T-helper 17 cell (primary cell): Measurements from ENCODE around the gene TLR8. TPM values are rescaled to one million over a fixed set of nuclear protein-coding genes. Genes with fewer than 3 reads are reported as not detected.
"Not testable (repeated sequence)": the region's sequence is repeated elsewhere in the genome, so short reads cannot be mapped to it uniquely, and the experiment has no call there.

Source experiments
- ATAC-seq: fragments of 150-1000 bp; cut with Tn5 transposase; 2 replicates; pipeline ENCODE4 v1.10.0; 2021; ENCODE audit warnings: mild to moderate bottlenecking, moderate library complexity
- DNase-seq, 3 donors: peaks; one replicate each; pipeline versions ENCODE4 v3.0.0 to v3.0.0-alpha.2; 2020 to 2021
- H3K9me3 ChIP-seq: one replicate; pipeline ENCODE4 v1.7.0; 2013; ENCODE audit warnings: low read length, mild to moderate bottlenecking; ENCODE audit not compliant: control insufficient read depth, poor library complexity, severe bottlenecking
- H3K27ac Mint-ChIP-seq: one replicate; pipeline ENCODE4 v1.8.0; 2022; ENCODE audit warnings: mild to moderate bottlenecking, moderate library complexity, mixed read lengths
- H3K27me3 Mint-ChIP-seq: one replicate; pipeline ENCODE4 v1.8.0; 2022; ENCODE audit warnings: mixed read lengths
- H3K36me3 Mint-ChIP-seq: one replicate; pipeline ENCODE4 v1.8.0; 2022; ENCODE audit warnings: low read depth, mixed read lengths
- H3K4me1 Mint-ChIP-seq: one replicate; pipeline ENCODE4 v1.8.0; 2022; ENCODE audit warnings: mild to moderate bottlenecking, mixed read lengths
- H3K4me3 Mint-ChIP-seq: one replicate; pipeline ENCODE4 v1.8.0; 2022; ENCODE audit warnings: mild to moderate bottlenecking, moderate library complexity, mixed read lengths
- total RNA-seq, 4 donors: library from RNA in 2 of 4; stranded (reverse) in 2 of 4; gene quantifications; one replicate each; pipeline ENCODE4 v1.2.3 and lab custom pipeline; 2022 to 2026

TLR8 gene
- total RNA-seq, 2 donors from 2014 or later: 0.85 TPM; not detected in 1

DNA sequence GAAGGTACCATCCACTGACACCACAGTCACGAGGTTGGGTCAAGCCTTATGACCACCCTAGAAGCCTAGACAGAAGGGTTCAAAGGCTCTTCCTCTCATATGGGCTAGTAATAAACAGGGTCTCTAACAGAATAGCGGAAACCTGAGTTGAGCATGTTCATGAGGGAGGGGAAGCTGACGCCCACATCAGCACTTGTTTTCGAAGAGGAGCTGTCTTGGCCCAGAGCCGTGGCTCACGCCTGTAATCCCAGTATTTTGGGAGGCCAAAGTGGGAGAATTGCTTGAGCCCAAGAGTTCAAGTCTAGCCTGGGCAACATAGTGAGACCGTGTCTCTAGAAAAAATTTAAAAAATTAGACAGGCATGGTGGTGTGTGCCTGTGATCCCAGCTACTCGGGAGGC is 47.0 kb downstream of the TLR8 start:
- no peaks in the 10 kb centered on the region for H3K36me3 Mint-ChIP-seq
- peak overlapping the region; percentile 97 for H3K27ac Mint-ChIP-seq
- H3K4me3 Mint-ChIP-seq: peak overlapping the region; percentile 78
- ATAC-seq (no peak), DNase-seq (no peak)
- no peaks in the 10 kb centered on the region for H3K27me3 Mint-ChIP-seq
- H3K4me1 Mint-ChIP-seq: peaks cover 40% of the 10 kb centered on the region
- H3K9me3 ChIP-seq: no peaks in the 10 kb centered on the region

DNA sequence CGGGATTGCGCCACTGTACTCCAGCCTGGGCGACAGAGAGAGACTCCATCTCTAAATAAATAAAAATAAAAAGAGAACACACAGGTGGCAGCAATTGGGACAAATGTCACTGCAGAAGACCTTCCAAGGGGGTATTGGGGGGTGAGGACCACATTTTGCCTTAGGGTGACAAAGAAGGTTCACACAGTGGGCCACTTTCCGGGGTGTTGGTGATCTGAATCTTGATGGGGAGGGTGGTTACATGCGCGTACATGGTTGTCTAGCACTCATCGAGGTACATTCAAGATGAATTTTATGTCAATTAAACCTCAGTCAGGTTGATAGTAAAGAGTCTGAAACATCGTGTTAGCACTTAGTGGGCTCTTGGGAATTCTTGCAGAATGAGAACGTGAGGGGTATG is 48.0 kb downstream of the TLR8 start:
- no peak for ATAC-seq
- peak overlapping the region; percentile 85 for H3K4me3 Mint-ChIP-seq
- peak overlapping the region; percentile 97 for H3K27ac Mint-ChIP-seq

DNA sequence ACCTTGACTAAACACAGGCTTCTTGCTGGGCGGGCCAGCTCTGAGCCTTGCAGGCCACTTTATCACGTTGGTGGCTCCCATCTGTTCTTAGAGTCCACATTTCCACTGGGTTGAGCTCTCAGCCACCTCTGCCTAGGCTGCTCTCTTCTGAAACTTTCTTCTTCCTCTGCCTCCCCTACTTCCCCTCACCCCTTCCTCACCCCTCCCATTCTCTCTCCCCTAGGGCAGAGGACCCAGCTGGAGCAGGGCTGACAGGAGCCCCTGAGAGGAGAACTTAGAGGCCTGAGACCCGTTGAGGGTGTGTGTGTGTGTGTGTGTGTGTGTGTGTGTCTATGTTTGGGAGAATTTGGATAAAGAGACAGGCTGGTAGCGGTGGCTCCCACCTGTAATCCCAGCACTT is 48.6 kb downstream of the TLR8 start:
- ATAC-seq (no peak), DNase-seq (no peak)
- H3K4me3 Mint-ChIP-seq: peak overlapping the region; percentile 85
- H3K27me3 Mint-ChIP-seq: no peaks in the 10 kb centered on the region
- H3K27ac Mint-ChIP-seq: peak overlapping the region; percentile 97
- H3K9me3 ChIP-seq: no peaks in the 10 kb centered on the region
- H3K36me3 Mint-ChIP-seq: no peaks in the 10 kb centered on the region
- peaks cover 34% of the 10 kb centered on the region for H3K4me1 Mint-ChIP-seq

More for the DNA sequence above, 48.0 kb downstream of the TLR8 start:
- no peaks in the 10 kb centered on the region for H3K9me3 ChIP-seq
- no peaks in the 10 kb centered on the region for H3K36me3 Mint-ChIP-seq
- peaks cover 36% of the 10 kb centered on the region for H3K4me1 Mint-ChIP-seq
- DNase-seq: no peak
- H3K27me3 Mint-ChIP-seq: no peaks in the 10 kb centered on the region

DNA sequence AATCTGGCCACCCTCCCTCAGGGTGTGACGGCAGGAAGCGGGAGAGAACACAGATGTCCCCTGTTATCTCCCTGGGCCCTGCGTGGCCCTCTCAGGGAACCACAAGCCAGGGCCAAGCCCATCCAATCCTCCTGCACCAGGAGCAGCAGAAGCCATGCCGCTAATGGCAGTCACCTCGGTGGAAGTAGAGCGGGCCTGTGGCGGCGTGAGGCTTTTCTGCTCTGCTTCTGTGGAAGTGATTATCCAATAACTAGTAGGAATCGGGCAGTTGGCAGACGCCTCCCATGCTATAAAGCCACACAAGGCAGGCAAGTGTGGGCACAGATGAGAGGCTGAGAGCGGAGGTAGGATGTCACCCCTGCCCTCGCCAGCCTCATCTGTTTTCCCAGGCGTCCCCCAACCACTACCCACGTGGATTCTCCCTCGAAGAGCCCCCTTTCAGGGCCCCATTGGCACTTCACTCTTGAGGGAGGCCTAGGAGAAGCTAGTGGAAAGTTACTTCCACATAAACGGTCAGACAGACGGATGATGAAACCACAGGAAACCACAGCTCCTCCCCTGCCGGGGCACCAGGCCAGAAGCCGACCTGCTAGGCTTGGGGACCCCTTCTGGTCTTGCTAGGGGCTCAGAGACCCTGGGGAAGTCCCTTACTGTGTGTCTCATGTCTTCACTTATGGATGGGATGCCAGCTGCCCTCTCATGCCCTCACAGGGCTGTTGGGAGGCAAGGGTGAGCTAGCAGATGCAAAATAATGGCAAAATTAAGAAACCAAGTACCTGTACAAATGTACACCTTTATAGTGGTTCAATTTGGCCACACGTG is 49.7 kb downstream of the TLR8 start:
- H3K4me1 Mint-ChIP-seq: peaks cover 32% of the 10 kb centered on the region
- no peaks in the 10 kb centered on the region for H3K9me3 ChIP-seq
- no peaks in the 10 kb centered on the region for H3K36me3 Mint-ChIP-seq
- DNase-seq (peak in 2 of 3 donors; percentile 26 to 59), ATAC-seq (peak; percentile 40)
- peak overlapping the region; percentile 97 for H3K27ac Mint-ChIP-seq
- H3K4me3 Mint-ChIP-seq: peak overlapping the region; percentile 74
- H3K27me3 Mint-ChIP-seq: no peaks in the 10 kb centered on the region

DNA sequence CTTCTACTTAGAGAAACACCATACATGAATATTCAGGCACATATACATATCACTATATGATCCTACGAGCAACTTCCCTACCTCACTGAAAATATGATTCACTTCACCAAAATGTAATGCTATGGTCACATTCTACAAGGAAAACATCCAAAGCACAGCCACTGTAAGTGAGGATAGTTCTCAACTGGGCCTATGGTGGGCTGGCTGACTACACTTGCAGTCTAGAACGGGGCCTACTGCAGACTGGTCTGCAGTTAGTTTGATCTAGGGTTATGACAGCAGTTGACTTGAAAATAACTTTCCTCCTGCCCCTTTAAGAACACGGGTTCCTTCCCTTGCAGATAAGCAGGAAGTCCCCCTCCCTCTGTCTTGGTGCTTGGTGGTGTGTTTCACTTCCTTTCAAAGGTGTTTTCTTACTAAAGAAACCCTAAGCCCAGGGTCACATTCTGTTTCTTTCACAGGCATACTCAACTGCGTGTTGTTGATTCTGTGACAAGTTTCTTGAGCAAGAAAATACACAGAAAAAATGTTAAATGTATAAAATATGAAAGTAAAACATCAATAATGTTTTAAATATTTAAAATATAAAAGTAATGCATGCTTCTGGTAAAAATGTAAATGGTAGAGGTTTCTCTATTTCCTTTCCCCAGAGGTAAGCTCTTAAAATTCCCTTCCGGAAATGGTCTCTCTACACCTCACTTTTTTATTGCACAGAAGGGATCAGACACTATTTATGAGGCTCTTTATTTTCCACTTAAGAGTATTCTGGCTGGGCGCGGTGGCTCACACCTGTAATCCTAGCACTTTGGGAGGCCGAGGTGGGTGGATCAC is 50.5 kb downstream of the TLR8 start:
- no peaks in the 10 kb centered on the region for H3K36me3 Mint-ChIP-seq
- no peaks in the 10 kb centered on the region for H3K9me3 ChIP-seq
- DNase-seq: peak in 2 of 3 donors; percentile 23 to 41
- peak overlapping the region; percentile 75 for H3K4me3 Mint-ChIP-seq
- peak; percentile 85 for ATAC-seq
- peak overlapping the region; percentile 97 for H3K27ac Mint-ChIP-seq
- H3K27me3 Mint-ChIP-seq: no peaks in the 10 kb centered on the region
- peaks cover 38% of the 10 kb centered on the region for H3K4me1 Mint-ChIP-seq

DNA sequence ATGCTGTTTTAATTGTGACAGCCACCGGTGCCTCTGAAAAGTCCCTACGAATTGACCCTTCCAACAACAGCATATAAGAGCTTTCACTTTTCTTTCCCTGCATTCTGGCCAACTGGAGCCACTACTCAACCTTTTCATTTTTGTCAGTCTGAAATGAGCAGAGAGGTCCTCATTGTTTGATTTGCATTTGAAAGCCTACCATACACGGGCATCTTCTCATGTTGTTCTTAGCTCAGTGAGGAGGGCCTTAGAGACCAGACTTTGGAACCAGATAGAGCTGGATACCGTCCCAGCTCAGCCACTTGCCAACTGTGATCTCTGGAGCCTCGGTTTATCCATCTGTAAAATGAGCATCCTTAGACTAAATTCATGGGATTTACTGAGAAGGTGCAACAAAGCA is 51.6 kb downstream of the TLR8 start:
- DNase-seq (no peak), ATAC-seq (no peak)
- peak overlapping the region; percentile 97 for H3K27ac Mint-ChIP-seq
- no peaks in the 10 kb centered on the region for H3K9me3 ChIP-seq
- H3K4me3 Mint-ChIP-seq: peak overlapping the region; percentile 75
- H3K36me3 Mint-ChIP-seq: no peaks in the 10 kb centered on the region
- H3K4me1 Mint-ChIP-seq: peaks cover 36% of the 10 kb centered on the region
- no peaks in the 10 kb centered on the region for H3K27me3 Mint-ChIP-seq

DNA sequence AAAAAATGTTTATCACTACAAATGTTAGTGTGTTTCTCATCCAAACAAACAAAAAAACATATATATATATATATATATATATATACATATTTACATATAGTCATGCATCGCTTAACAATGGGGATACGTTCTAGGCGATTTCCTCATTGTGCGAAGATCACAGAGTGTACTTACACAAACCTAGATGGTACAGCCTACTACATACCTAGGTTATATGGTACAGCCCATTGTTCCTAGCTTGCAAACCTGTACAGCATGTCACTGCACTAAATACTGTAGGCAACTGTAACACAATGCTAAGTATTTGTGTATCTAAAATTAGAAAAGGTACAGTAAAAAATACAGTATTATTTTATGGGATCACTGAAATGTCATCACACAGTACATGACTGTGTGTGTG is 52.0 kb downstream of the TLR8 start:
- Mint-ChIP-seq H3K27me3 (no peaks in the 10 kb centered on the region), H3K4me3 (no peak overlapping the region), H3K4me1 (peaks cover 36% of the 10 kb centered on the region), H3K27ac (peak overlapping the region; percentile 97), H3K36me3 (no peaks in the 10 kb centered on the region)
- H3K9me3 ChIP-seq: no peaks in the 10 kb centered on the region
- ATAC-seq (no peak), DNase-seq (no peak)

DNA sequence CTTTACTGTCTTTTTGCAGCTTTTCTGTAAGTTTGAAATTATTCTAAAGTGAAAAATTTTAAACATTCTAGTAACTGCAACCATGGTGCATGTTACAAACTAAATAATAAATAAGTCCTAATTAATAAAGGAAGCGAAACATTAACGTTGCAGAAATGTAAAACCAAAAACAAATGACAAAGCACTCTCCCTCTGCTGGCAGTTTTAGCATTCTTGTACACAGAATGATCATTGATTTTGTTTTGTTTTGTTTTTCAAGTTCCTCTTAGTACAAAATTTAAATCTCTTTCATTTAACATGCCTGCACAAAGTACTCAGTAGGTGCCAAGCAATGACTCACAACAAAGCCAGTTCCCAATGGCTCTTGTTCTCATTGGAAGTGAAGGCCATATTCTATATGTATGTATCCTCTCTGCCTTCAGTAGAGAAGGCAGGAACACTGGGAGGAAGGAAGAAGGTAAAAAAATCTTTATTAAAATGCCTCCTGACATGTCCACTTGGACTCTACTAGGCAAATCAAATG is 54.8 kb downstream of the TLR8 start:
- Mint-ChIP-seq H3K27me3 (no peaks in the 10 kb centered on the region), H3K27ac (peak overlapping the region; percentile 95), H3K4me3 (peak overlapping the region; percentile 59), H3K4me1 (peaks cover 33% of the 10 kb centered on the region), H3K36me3 (no peaks in the 10 kb centered on the region)
- DNase-seq (no peak), ATAC-seq (no peak)
- no peaks in the 10 kb centered on the region for H3K9me3 ChIP-seq

DNA sequence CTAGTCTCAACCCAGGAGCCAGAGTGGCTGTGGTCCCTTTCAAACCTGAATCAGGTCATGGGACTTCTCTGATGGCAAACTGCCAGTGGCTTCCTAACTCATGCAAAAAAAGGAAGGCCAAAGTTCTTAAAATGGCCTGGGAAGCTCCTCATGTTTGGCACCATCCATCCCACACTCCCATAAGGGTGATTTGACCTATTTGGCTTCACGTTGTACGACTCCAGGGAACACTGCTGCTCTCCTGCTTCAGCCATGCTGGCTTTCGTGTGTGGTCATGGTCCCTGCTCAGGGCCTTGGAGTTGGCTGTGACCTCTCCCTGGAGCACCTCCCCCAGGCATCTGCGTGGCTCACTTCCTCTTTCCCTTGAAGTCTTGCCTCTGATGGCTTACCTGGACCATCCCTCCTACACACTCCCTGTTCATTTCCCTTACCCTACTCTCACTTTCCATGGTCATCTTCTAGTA is 55.7 kb downstream of the TLR8 start:
- Mint-ChIP-seq H3K27ac (peak overlapping the region; percentile 95), H3K4me1 (peaks cover 38% of the 10 kb centered on the region), H3K27me3 (no peaks in the 10 kb centered on the region), H3K36me3 (no peaks in the 10 kb centered on the region), H3K4me3 (peak overlapping the region; percentile 59)
- no peak for ATAC-seq
- H3K9me3 ChIP-seq: no peaks in the 10 kb centered on the region
- no peak for DNase-seq

DNA sequence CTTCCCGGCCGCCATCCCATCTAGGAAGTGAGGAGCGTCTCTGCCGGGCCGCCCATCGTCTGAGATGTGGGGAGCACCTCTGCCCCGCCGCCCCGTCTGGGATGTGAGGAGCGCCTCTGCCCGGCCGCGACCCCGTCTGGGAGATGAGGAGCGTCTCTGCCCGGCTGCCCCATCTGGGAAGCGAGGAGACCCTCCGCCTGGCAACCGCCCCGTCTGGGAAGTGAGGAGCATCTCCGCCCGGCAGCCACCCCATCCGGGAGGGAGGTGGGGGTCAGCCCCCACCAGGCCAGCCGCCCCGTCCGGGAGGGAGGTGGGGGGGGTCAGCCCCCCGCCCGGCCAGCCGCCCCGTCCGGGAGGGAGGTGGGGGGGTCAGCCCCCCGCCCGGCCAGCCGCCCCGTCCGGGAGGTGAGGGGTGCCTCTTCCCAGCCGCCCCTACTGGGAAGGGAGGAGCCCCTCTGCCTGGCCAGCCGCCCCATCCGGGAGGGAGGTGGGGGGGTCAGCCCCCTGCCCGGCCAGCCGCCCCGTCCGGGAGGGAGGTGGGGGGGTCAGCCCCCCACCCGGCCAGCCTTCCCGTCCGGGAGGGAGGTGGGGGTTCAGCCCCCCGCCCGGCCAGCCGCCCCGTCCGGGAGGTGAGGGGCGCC is 56.9 kb downstream of the TLR8 start:
- H3K27ac Mint-ChIP-seq, DNase-seq, H3K4me3 Mint-ChIP-seq, H3K27me3 Mint-ChIP-seq, ATAC-seq, H3K36me3 Mint-ChIP-seq, H3K9me3 ChIP-seq: not testable (repeated sequence)
- peaks cover 39% of the 10 kb centered on the region for H3K4me1 Mint-ChIP-seq

DNA sequence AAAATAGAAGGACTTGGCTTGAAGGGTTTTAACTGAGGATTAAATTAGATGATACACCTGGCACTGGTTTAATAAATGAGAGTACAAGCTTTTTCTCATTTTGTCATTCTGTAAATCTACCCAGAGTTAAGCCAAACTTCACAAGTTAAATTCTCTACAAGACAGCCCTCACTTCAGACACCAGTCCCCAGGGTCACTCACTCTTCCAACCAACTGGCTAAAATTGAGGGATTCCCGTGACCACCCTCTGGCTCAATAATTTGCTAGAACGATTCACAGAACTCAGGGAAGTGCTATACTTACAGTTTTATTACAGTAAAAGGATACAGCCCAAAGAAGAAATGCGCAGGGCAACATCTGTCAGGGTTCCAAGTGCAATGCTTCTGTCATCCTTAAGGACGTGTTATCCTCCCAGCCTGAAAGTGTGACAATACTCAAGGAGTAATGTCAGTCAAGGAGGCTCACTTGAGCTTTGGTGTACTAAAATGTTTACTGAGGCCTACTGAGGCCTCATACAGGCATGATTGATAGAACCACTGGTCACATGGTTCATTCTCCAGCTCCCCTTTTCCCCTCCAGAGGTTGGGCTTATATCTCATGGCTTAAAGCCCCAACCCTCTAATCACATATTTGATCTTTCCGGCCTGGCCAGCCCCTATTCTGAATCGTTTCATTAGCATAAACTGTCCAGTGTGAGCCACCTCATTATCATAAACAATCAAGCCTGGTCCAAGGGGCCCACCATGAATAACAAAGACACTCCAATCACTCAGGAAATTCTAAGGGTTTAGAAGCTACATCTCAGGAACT is 58.9 kb downstream of the TLR8 start:
- ATAC-seq (no peak), DNase-seq (no peak)
- H3K27ac Mint-ChIP-seq: no peak overlapping the region
- H3K4me1 Mint-ChIP-seq: peaks cover 30% of the 10 kb centered on the region
- no peaks in the 10 kb centered on the region for H3K27me3 Mint-ChIP-seq
- H3K4me3 Mint-ChIP-seq: no peak overlapping the region
- H3K36me3 Mint-ChIP-seq: no peaks in the 10 kb centered on the region
- H3K9me3 ChIP-seq: no peaks in the 10 kb centered on the region

DNA sequence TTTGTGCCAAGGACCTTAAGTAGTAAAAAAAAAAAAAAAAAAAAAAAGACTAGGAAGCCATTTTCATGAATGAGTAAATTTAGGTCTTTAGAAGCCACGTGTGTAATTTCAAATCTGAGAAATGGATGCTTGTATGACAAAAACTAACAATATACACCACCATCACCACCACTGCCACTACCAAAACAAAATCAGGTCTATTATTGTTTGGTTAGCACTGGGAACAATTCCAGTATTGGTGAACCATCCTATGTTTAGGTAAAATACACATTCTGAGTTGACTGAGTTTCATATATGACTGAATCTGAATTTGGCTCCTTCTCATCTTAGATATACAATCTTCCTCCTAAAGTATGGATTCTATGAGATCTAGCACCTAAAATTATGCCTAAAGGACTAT is 59.7 kb downstream of the TLR8 start:
- peaks cover 32% of the 10 kb centered on the region for H3K4me1 Mint-ChIP-seq
- H3K36me3 Mint-ChIP-seq: no peaks in the 10 kb centered on the region
- H3K9me3 ChIP-seq: no peaks in the 10 kb centered on the region
- DNase-seq (no peak), ATAC-seq (no peak)
- H3K4me3 Mint-ChIP-seq: no peak overlapping the region
- H3K27me3 Mint-ChIP-seq: no peaks in the 10 kb centered on the region
- peak overlapping the region; percentile 100 for H3K27ac Mint-ChIP-seq
